H1 (cell line): ENCODE measurements around the gene KLF7. TPM values are rescaled to one million over a fixed set of nuclear protein-coding genes. Genes with fewer than 3 reads are reported as not detected.

Experiments
- CTCF ChIA-PET: fragments of 300-600 bp; sonication (Branson Sonifier 250); formaldehyde crosslinking; loops from one replicate; lab custom pipeline; 2021; ENCODE audit not compliant: partially characterized antibody; lab: Charles Lee
- POLR2A ChIA-PET: fragments of 300-600 bp; sonication (Branson Sonifier 250); formaldehyde crosslinking; loops from one replicate; lab custom pipeline; 2021; ENCODE audit warnings: inconsistent platforms; ENCODE audit not compliant: partially characterized antibody; lab: Charles Lee
- DNase-seq, 2 experiments: peaks; one replicate each; pipeline versions ENCODE4 v3.0.0 to v3.0.0-alpha.2; 2010 to 2022; ENCODE audit warnings: low spot score in 2 of 2, low read depth in 1 of 2, mixed read lengths in 1 of 2
- FAIRE-seq: peaks from 2 replicates; lab custom pipeline; 2011; peaks lifted over from hg19 to GRCh38; lab: Jason Lieb, UNC
- H2AFZ ChIP-seq: 2 replicates; pipeline ENCODE4 v1.8.1; 2012; ENCODE audit warnings: low read length, inconsistent platforms
- H2AK5ac ChIP-seq: 2 replicates; pipeline ENCODE4 v1.6.1; 2013; ENCODE audit warnings: low read depth, low read length
- H2BK120ac ChIP-seq: replicated peaks from 2 replicates; pipeline ENCODE3; 2013; ENCODE audit warnings: low read depth, low read length, inconsistent platforms
- H2BK12ac ChIP-seq: 2 replicates; pipeline ENCODE4 v1.6.1; 2013; ENCODE audit warnings: low read depth, low read length
- H2BK15ac ChIP-seq: 2 replicates; pipeline ENCODE4 v1.6.1; 2013; ENCODE audit warnings: low read length
- H2BK20ac ChIP-seq: 2 replicates; pipeline ENCODE4 v1.6.1; 2013; ENCODE audit warnings: low read length
- H2BK5ac ChIP-seq: 2 replicates; pipeline ENCODE4 v1.6.1; 2013; ENCODE audit warnings: low read depth, low read length
- H3K14ac ChIP-seq: 2 replicates; pipeline ENCODE4 v1.6.1; 2013; ENCODE audit warnings: inconsistent platforms; ENCODE audit not compliant: insufficient read length
- H3K18ac ChIP-seq: 2 replicates; pipeline ENCODE4 v1.6.1; 2013; ENCODE audit warnings: low read length; ENCODE audit errors: extremely low read depth
- H3K23ac ChIP-seq: 2 replicates; pipeline ENCODE4 v1.6.1; 2013; ENCODE audit warnings: inconsistent platforms; ENCODE audit not compliant: insufficient read length
- H3K23me2 ChIP-seq: 2 replicates; pipeline ENCODE4 v1.6.1; 2013; ENCODE audit warnings: low read depth, low read length
- H3K27ac ChIP-seq: 2 replicates; pipeline ENCODE4 v1.6.1; 2011; ENCODE audit warnings: low read depth, low read length, inconsistent platforms
- H3K27me3 ChIP-seq, 4 experiments: replicated peaks in 1 of 4; 1 replicate in 1 of 4; 2 replicates in 3 of 4; pipeline versions ENCODE4 v1.6.1 to v1.8.1; 2011 to 2013; ENCODE audit warnings: low read length in 3 of 4, mild to moderate bottlenecking in 3 of 4, inconsistent platforms in 2 of 4, mixed read lengths in 2 of 4, moderate library complexity in 1 of 4; ENCODE audit not compliant: control insufficient read depth in 3 of 4, insufficient read depth in 3 of 4; ENCODE audit errors: extremely low read depth in 1 of 4
- H3K36me3 ChIP-seq, 4 experiments: 2 replicates each; pipeline versions ENCODE4 v1.6.1 to v1.8.1; 2011 to 2013; ENCODE audit warnings: mild to moderate bottlenecking in 4 of 4, low read length in 3 of 4, moderate library complexity in 2 of 4, control low read depth in 1 of 4, inconsistent platforms in 1 of 4; ENCODE audit not compliant: insufficient read depth in 4 of 4, control insufficient read depth in 2 of 4
- H3K4ac ChIP-seq: replicated peaks from 2 replicates; pipeline ENCODE3; 2013; ENCODE audit warnings: low read length, low read depth, mixed read lengths, inconsistent platforms; ENCODE audit not compliant: insufficient read length
- H3K4me1 ChIP-seq, 4 experiments: replicated peaks in 1 of 4; 1 replicate in 1 of 4; 2 replicates in 3 of 4; pipeline versions ENCODE4 v1.6.1 to v1.8.1; 2011 to 2013; ENCODE audit warnings: low read length in 3 of 4, inconsistent platforms in 2 of 4, mixed read lengths in 1 of 4; ENCODE audit not compliant: insufficient read depth in 4 of 4, control insufficient read depth in 3 of 4
- H3K4me2 ChIP-seq, 2 experiments: 2 replicates each; pipeline versions ENCODE4 v1.6.1 to v1.8.1; 2011 to 2013; ENCODE audit warnings: low read depth in 2 of 2, low read length in 2 of 2, control low read depth in 1 of 2, inconsistent platforms in 1 of 2, mild to moderate bottlenecking in 1 of 2; ENCODE audit not compliant: insufficient read depth in 1 of 2
- H3K4me3 ChIP-seq, 4 experiments: fragments of 200-600, 300-600 bp in 1 of 4; sonication (generic), shearing (Covaris generic), sonication (Bioruptor Twin) in 1 of 4; 2 replicates each; pipeline versions ENCODE4 v1.5.1 to v1.8.1; 2011 to 2016; ENCODE audit warnings: low read length in 4 of 4, low read depth in 3 of 4, control low read depth in 2 of 4, inconsistent platforms in 2 of 4, mild to moderate bottlenecking in 2 of 4, mixed read lengths in 1 of 4, moderate library complexity in 1 of 4; ENCODE audit not compliant: insufficient read depth in 2 of 4; ENCODE audit errors: extremely low read depth in 1 of 4
- H3K56ac ChIP-seq: replicated peaks from 2 replicates; pipeline ENCODE3; 2013; ENCODE audit warnings: low read depth, mild to moderate bottlenecking, mixed read lengths, low read length, inconsistent platforms; ENCODE audit not compliant: insufficient read length
- H3K79me1 ChIP-seq: 2 replicates; pipeline ENCODE4 v1.6.1; 2013; ENCODE audit warnings: low read depth, low read length, control low read depth
- H3K79me2 ChIP-seq, 2 experiments: 2 replicates each; pipeline versions ENCODE4 v1.6.1 to v1.8.1; 2012 to 2013; ENCODE audit warnings: low read length in 2 of 2, mild to moderate bottlenecking in 2 of 2, inconsistent platforms in 1 of 2; ENCODE audit not compliant: insufficient read depth in 2 of 2, control insufficient read depth in 1 of 2
- H3K9ac ChIP-seq, 4 experiments: replicated peaks in 1 of 4; 1 replicate in 1 of 4; 2 replicates in 3 of 4; pipeline versions ENCODE4 v1.6.1 to v1.8.1; 2011 to 2013; ENCODE audit warnings: low read depth in 3 of 4, low read length in 3 of 4, control low read depth in 2 of 4, mild to moderate bottlenecking in 2 of 4, moderate library complexity in 2 of 4, inconsistent platforms in 1 of 4; ENCODE audit errors: extremely low read depth in 1 of 4
- H3K9me3 ChIP-seq, 2 experiments: 2 replicates each; pipeline versions ENCODE4 v1.6.1 to v1.8.1; 2012 to 2013; ENCODE audit warnings: mild to moderate bottlenecking in 2 of 2, moderate library complexity in 2 of 2, control low read depth in 1 of 2, inconsistent platforms in 1 of 2, low read depth in 1 of 2, low read length in 1 of 2, mixed read lengths in 1 of 2; ENCODE audit not compliant: insufficient read depth in 2 of 2
- H4K20me1 ChIP-seq, 2 experiments: replicated peaks in 1 of 2; 2 replicates each; pipeline versions ENCODE3 to v1.8.1; 2011 to 2013; ENCODE audit warnings: inconsistent platforms in 2 of 2, low read length in 2 of 2, mild to moderate bottlenecking in 1 of 2; ENCODE audit not compliant: insufficient read depth in 2 of 2, control insufficient read depth in 1 of 2
- H4K5ac ChIP-seq: 2 replicates; pipeline ENCODE4 v1.6.1; 2013; ENCODE audit warnings: low read length, low read depth, mixed read lengths, inconsistent platforms; ENCODE audit not compliant: insufficient read length
- H4K8ac ChIP-seq: 2 replicates; pipeline ENCODE4 v1.8.0; 2013; ENCODE audit warnings: mild to moderate bottlenecking, moderate library complexity, low read length, inconsistent platforms; ENCODE audit not compliant: insufficient read depth; ENCODE audit errors: extremely low read depth
- H4K91ac ChIP-seq: replicated peaks from 2 replicates; pipeline ENCODE3; 2013; ENCODE audit warnings: low read length, mixed read lengths, inconsistent platforms; ENCODE audit not compliant: insufficient read length
- EZH2 ChIP-seq: fragments of 200-600 bp; sonication (generic); IDR thresholded peaks from 2 replicates; pipeline ENCODE4 v1.7.1; 2012; ENCODE audit warnings: low read depth, mild to moderate bottlenecking, moderate library complexity, low read length, inconsistent platforms; ENCODE audit not compliant: severe bottlenecking
- polyA plus RNA-seq, 7 experiments: library from polyadenylated mRNA; depleted of rRNA in 3 of 7; stranded (reverse) in 5 of 7; unstranded in 2 of 7; fragments of >200 nt in 5 of 7; fragments of 200-250 nt in 2 of 7; gene quantifications; 1 replicate in 5 of 7; 2 replicates in 1 of 7; 4 replicates in 1 of 7; pipeline versions ENCODE4 v1.2.1 to v1.2.3, GENCODE V29; 2011 to 2013; ENCODE audit warnings: missing spikeins in 2 of 7, mixed read lengths in 2 of 7
- total RNA-seq: library from RNA; stranded (reverse); fragmentation: NEBNext Ultra II Directional; extraction: Animal tissue kit (Norgen Biotek cat#: 25700); gene quantifications from 2 replicates; pipeline ENCODE4 v1.2.1, GENCODE V29; 2021

Gene KLF7
- total and polyA plus RNA-seq, 2 of the 8 experiments (the other 6 are each of a cell fraction or from before 2014, with no cell fraction given): 9.6 to 23.3 TPM

DNA sequence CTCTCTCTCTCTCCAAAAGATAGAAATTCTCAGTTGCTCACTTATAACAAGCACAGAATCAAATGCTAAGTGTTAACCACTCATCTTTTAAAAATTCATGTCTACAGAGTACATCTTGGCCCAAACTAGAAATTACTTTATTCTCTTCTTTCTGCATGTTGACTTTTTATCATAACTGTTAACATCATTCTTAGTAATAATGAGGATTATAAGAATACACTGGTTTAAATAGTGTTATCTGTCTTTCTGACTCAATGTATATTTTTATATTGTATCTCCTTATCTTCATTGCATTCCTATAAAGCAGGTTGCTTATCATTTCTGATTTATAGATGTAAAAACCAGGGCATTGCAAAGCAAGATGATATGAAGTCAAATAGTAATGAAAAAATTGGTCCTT lies 17.8 kb upstream of the KLF7 start:
- no peak for TF ChIP-seq EZH2
- H2BK5ac ChIP-seq: no peak overlapping the region
- ChIA-PET CTCF (no interaction called here), POLR2A (no interaction called here)
- no peak overlapping the region for H4K5ac ChIP-seq
- FAIRE-seq (no peak), DNase-seq (no peak)
- no peaks in the 10 kb centered on the region for H3K79me2 ChIP-seq
- no peak overlapping the region for H3K4me3 ChIP-seq
- H3K27ac ChIP-seq: no peak overlapping the region
- no peaks in the 10 kb centered on the region for H3K4me1 ChIP-seq
- H4K91ac ChIP-seq: no peak overlapping the region
- no peaks in the 10 kb centered on the region for H3K79me1 ChIP-seq
- H3K9me3 ChIP-seq: no peaks in the 10 kb centered on the region
- no peak overlapping the region for H3K9ac ChIP-seq
- H3K23ac ChIP-seq: no peak overlapping the region
- H3K27me3 ChIP-seq: no peaks in the 10 kb centered on the region
- no peak overlapping the region for H2BK20ac ChIP-seq
- no peak overlapping the region for H3K18ac ChIP-seq
- no peaks in the 10 kb centered on the region for H3K23me2 ChIP-seq
- H2BK15ac ChIP-seq: no peak overlapping the region
- no peaks in the 10 kb centered on the region for H3K36me3 ChIP-seq
- H3K14ac ChIP-seq: no peak overlapping the region
- no peak overlapping the region for H2BK12ac ChIP-seq
- no peak overlapping the region for H3K4me2 ChIP-seq
- no peaks in the 10 kb centered on the region for H4K20me1 ChIP-seq
- no peak overlapping the region for H3K4ac ChIP-seq
- no peak overlapping the region for H2AFZ ChIP-seq
- H2AK5ac ChIP-seq: no peak overlapping the region
- no peak overlapping the region for H2BK120ac ChIP-seq
- no peak overlapping the region for H3K56ac ChIP-seq
- H4K8ac ChIP-seq: no peak overlapping the region
